HG03039 (cell line): ENCODE data around the gene SNTB2.
A peak's percentile ranks its signal among the peaks of the same experiment; 100 is the strongest.

Source experiments
- ATAC-seq: cut with Tn5 transposase; IDR thresholded peaks from one replicate; pipeline ENCODE4 v1.9.1; 2021; ENCODE audit warnings: mild to moderate bottlenecking, moderate library complexity; ENCODE audit not compliant: unreplicated experiment

Gene SNTB2

GRCh38 chr16:69179328-69180010, 7.5 kb upstream of the SNTB2 start:
- no peak for ATAC-seq

GRCh38 chr16:69180011-69180338, 7.0 kb upstream of the SNTB2 start:
- no peak for ATAC-seq

GRCh38 chr16:69182730-69183416, 4.1 kb upstream of the SNTB2 start:
- no peak for ATAC-seq

GRCh38 chr16:69187446-69188235, 677 bp downstream of the SNTB2 start:
- peak; percentile 29 for ATAC-seq

GRCh38 chr16:69188236-69188549, 1.2 kb downstream of the SNTB2 start:
- ATAC-seq, result no peak

- ATAC-seq, result no peak
Measured at GRCh38 chr16:69188716-69189115, 1.8 kb downstream of the SNTB2 start.

GRCh38 chr16:69190046-69190588, 3.2 kb downstream of the SNTB2 start:
- ATAC-seq, result no peak

- ATAC-seq, result no peak
Measured at GRCh38 chr16:69190598-69190997, 3.6 kb downstream of the SNTB2 start.

- no peak for ATAC-seq
Measured at GRCh38 chr16:69191136-69191535, 4.2 kb downstream of the SNTB2 start.

GRCh38 chr16:69193855-69194254, 6.9 kb downstream of the SNTB2 start:
- ATAC-seq, result no peak

- no peak for ATAC-seq
Measured at GRCh38 chr16:69194488-69194887, 7.5 kb downstream of the SNTB2 start.

- ATAC-seq, result no peak
Measured at GRCh38 chr16:69195369-69196029, 8.5 kb downstream of the SNTB2 start.

- ATAC-seq, result no peak
Measured at GRCh38 chr16:69197573-69197972, 10.6 kb downstream of the SNTB2 start.

GRCh38 chr16:69199382-69199781, 12.4 kb downstream of the SNTB2 start:
- ATAC-seq, result no peak

GRCh38 chr16:69201291-69201690, 14.3 kb downstream of the SNTB2 start:
- no peak for ATAC-seq

- no peak for ATAC-seq
Measured at GRCh38 chr16:69201787-69202186, 14.8 kb downstream of the SNTB2 start.

GRCh38 chr16:69204172-69204571, 17.2 kb downstream of the SNTB2 start:
- no peak for ATAC-seq

GRCh38 chr16:69209735-69210134, 22.8 kb downstream of the SNTB2 start:
- no peak for ATAC-seq

GRCh38 chr16:69217433-69217832, 30.5 kb downstream of the SNTB2 start:
- no peak for ATAC-seq

GRCh38 chr16:69219279-69219678, 32.3 kb downstream of the SNTB2 start:
- no peak for ATAC-seq

GRCh38 chr16:69223882-69224281, 36.9 kb downstream of the SNTB2 start:
- no peak for ATAC-seq
